Measurements from ENCODE around the gene TBX19.

The TBX19 gene

DNA sequence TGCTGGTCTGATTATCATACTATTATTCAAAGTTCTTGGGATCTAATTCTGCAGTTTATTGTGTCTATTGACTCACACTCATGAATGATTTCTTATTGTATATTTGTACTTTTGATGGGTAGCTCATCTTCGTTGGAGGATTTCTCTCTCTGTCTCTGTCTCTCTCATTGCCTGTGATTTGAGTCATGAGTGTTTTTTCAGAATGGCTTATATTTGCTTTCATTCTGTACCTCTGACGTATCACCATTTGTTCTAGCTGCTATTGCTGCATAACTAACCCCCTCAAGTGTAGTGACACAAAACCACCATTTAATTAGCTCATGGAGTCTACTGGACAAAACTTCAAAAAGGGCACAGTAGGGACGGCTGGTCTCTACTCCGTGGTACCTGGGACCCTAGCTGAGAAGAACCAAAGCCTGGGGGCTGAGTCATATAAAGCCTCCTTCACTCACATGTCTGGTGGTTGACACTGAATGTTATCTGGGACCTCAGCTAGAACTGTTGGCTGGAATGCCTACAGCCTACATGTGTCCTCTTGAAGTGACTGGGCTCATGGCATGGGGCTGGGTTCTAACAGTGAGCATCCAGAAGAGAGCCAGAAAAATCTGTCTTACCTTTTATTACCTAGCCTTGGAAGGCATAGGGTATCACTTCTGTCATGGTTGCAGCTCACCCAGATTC, 44.2 kb downstream of the TBX19 start:
- in situ Hi-C loops (cut with MboI; ENCODE audit: low pct_unique_long_range_greater_than_20kb, low sequenced_read_pairs, unreplicated experiment) = no loop called here
- DNase-seq (ENCODE audit: low spot score) = no peak
- no peak for TF ChIP-seq CTCF (IDR thresholded peaks at IDR 0.05; ENCODE audit: extremely low read depth, insufficient read depth, missing control alignments)

- in situ Hi-C loops (cut with MboI; ENCODE audit: low pct_unique_long_range_greater_than_20kb, low sequenced_read_pairs, unreplicated experiment) = no loop called here
- no peak for TF ChIP-seq CTCF (IDR thresholded peaks at IDR 0.05; ENCODE audit: extremely low read depth, insufficient read depth, missing control alignments)
- DNase-seq (ENCODE audit: low spot score) = no peak
Observed at GRCh38 chr1:168328731-168329364, 48.2 kb downstream of the TBX19 start.

GRCh38 chr1:168330285-168330684, 49.6 kb downstream of the TBX19 start:
- in situ Hi-C loops (cut with MboI; ENCODE audit: low pct_unique_long_range_greater_than_20kb, low sequenced_read_pairs, unreplicated experiment) = no loop called here
- no peak for DNase-seq (ENCODE audit: low spot score)
- TF ChIP-seq CTCF (IDR thresholded peaks at IDR 0.05; ENCODE audit: extremely low read depth, insufficient read depth, missing control alignments) = no peak

GRCh38 chr1:168331569-168331968, 50.9 kb downstream of the TBX19 start:
- DNase-seq (ENCODE audit: low spot score) = no peak
- in situ Hi-C loops (cut with MboI; ENCODE audit: low pct_unique_long_range_greater_than_20kb, low sequenced_read_pairs, unreplicated experiment) = no loop called here
- no peak for TF ChIP-seq CTCF (IDR thresholded peaks at IDR 0.05; ENCODE audit: extremely low read depth, insufficient read depth, missing control alignments)

GRCh38 chr1:168333562-168334276, 53.0 kb downstream of the TBX19 start:
- in situ Hi-C loops (cut with MboI; ENCODE audit: low pct_unique_long_range_greater_than_20kb, low sequenced_read_pairs, unreplicated experiment) = no loop called here

DNA sequence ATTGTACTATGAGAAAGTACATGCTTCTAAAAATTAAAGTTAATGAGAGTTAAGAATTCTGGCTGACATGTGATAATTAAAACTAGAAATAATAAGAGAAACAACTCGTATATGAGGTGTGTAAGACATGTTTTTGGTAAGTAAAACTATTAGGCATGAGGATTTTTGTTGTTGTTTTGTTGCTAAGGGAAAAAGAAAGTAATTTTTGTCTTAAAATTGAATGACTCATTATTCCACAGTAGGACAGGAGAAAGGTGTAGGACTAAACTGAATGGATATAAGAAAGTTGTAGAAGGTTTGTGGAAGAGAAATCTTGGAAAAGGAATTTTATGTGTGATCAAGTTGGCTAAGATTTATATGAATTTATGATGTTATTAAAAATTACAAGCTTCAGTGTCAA, 54.8 kb downstream of the TBX19 start:
- TF ChIP-seq CTCF (IDR thresholded peaks at IDR 0.05; ENCODE audit: extremely low read depth, insufficient read depth, missing control alignments) = no peak
- in situ Hi-C loops (cut with MboI; ENCODE audit: low pct_unique_long_range_greater_than_20kb, low sequenced_read_pairs, unreplicated experiment) = no loop called here
- no peak for DNase-seq (ENCODE audit: low spot score)

More at GRCh38 chr1:168333562-168334276, 53.0 kb downstream of the TBX19 start:
- no peak for TF ChIP-seq CTCF (IDR thresholded peaks at IDR 0.05; ENCODE audit: extremely low read depth, insufficient read depth, missing control alignments)
- no peak for DNase-seq (ENCODE audit: low spot score)

Measured in GM13977 (cell line).